HG03571 (cell line): ENCODE data around the gene RNF157.
A peak's percentile ranks its signal among the peaks of the same experiment; 100 is the strongest.

ENCODE experiments used
- ATAC-seq: cut with Tn5 transposase; IDR thresholded peaks from one replicate; pipeline ENCODE4 v1.9.1; 2021; ENCODE audit not compliant: unreplicated experiment

Gene RNF157

GRCh38 chr17:76145231-76146052, 94.9 kb downstream of the RNF157 start:
- no peak for ATAC-seq

- no peak for ATAC-seq
These were observed 97.7 kb downstream of the RNF157 start for GRCh38 chr17:76142585-76143041.

DNA sequence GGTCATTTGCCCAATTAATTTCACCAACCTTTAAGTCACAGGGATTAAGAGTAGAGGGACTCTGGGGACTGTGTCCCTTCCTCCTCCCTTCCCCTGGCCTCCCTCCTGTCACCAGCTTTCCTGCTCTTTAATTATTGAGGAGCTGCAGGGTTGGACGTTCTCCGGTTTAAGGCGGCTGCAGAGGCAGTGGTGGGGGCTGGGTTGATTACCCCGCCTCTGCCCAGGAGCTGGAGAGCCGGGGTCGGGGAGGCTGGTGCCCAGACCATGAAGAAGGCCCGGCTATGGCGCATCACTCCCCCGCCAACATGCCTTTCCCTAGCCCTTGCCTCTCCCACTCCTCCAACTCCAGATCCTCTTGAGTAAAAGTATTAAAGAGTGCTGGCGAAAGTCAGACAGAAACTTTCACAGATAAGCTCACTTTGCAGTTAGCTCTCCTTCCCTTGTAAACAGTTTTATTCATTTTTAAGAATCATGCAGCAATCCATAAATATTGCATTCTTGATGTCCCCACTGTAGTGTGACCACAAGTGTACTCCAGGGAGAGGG, 98.2 kb downstream of the RNF157 start:
- no peak for ATAC-seq

DNA sequence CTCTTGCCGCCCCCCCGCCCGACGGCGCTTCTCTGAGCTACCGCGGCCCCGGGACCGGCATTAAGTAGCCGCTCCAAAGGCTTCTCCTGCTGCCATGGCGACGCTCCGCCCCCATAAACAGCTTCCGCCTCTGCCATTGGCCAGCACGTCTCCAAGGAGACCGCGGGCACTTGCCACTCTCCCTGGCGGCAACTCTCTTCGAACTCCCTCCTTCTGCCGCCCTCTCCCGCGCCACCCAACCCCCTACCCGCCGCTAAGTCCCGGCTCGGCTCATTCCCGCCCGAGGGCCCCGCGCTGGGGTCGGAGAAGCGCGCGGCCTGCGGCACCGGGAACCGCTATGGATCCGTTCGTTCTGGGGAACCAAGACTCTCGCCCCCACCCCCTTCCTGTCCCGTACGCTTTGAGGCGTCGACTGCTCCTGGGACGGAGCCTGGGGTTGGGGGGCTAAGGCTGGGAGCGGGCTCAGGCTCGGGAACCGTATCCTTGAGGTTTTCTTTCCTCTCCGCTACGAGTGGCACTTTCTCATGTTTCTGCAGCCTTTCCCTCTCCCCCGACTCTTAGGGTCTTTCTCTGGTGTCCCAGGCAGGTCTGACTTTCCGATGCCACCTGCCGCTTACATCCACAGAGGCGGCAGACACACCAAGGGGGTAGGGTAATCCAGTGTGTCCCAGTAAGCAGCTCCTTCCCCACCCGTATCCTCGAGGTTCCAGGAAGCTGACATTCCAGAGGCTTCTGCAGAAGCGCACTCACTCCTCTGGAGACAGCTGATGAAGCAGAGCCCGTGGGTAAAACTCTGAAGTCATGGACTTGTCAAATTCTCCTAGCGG, 98.9 kb downstream of the RNF157 start, which contains the start of gene FOXJ1:
FOXJ1 (minus strand) TSS at position 34 of the 827 bp plus-strand sequence. CDS start 850 bp downstream, outside the sequence.
- peak; percentile 48 for ATAC-seq

DNA sequence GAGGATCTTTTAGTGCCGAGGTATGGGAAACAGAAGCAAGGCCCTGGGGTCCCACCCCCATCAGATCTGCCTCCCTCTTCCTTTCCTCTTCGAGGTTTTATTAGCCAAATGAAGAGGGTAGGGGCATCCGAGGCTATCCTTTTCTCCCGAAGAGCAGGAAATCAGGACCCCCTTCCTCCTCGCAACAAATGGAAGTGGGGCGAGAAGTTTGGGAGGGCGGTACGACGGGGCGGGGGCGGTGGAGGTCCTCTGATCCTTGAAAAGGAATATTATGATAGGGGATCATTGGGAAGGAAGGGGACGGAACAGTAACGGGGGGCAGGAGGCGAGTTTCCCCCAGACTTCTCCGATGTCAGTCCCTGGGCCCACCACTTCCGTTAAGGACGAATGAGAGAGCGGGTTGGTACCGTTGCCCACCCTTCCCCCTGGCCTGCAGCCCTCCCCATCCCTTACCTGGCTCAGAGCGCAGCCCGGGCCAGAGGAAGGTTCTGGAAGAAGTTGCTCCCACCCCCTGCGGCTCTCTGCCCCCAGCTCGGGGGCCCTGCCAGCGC, 99.6 kb downstream of the RNF157 start:
- no peak for ATAC-seq

GRCh38 chr17:76139801-76140660, 100.3 kb downstream of the RNF157 start:
- no peak for ATAC-seq

DNA sequence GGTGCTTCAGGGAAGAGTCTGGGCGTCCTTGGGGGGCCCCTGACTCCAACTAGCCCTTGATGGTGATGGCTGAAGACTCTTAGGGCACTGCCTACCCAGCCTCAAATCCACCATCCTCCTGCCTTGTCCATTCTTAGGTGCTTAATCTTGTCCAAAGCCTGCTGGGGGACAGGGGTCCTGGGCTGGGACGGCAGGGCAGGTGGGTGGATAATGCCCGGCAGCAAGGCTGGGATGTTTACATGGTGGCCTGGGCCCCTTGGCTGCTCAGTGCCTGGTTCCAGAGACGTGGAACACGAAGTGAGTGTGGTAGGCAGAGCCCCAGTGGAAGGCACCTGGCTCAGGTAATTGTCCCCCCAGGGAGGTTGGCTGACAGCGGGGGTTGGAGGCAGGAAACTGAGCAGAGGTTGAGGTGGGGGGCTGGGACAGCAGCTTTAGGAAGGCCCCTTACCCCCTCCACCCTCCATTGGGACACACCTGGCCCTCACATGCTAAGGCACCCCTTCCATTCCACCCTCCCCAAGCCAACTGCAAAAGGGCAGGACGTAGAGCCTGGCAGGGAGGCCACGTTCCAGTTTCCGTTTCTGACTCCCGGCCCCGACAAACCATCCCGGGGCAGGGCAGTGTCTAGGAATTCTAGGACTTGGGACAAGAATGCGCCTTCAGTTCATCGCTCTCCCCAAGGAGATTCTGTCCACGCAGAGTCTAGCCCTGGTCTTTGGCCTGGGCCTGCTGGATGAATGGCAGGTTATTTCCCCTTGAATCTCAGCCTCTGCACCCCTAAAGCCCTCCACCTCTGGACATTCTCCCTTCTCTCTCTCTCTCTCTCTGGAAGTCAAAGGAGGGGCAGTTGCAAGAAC, 101.2 kb downstream of the RNF157 start:
- ATAC-seq, result no peak

DNA sequence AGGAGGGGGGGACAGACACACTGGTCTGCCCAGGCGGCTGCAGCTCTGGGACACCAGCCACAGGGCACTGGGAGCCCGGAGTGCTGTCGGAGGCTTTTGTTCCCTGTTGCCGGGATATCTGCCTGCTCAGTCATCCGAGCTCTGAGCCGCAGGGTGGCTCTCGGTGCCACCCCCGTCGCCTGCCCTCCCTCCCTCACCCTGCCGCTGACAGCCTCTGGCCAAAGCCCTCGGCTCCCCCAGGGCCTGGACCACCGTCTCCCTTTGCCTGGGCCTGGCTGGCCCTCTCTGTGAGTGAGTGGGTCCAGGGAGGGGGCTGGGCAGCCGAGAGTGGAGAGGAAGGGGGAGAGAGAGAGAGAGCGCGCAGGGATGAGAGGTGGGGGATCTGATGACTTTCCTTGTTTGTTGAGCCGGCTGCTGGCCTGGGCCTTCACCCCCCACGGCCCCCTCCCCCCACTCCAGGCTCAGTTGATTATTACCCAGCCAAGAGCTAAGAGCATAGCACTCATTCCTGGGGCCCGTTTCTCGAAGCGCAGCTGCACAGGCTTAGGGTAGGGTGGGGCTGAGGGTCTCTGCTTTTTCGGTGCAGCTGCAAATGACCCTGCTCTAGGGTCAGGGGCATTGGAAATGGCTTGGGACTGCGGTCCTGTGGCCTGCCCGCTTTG, 101.9 kb downstream of the RNF157 start:
- no peak for ATAC-seq

GRCh38 chr17:76137351-76138233, 102.7 kb downstream of the RNF157 start:
- no peak for ATAC-seq

DNA sequence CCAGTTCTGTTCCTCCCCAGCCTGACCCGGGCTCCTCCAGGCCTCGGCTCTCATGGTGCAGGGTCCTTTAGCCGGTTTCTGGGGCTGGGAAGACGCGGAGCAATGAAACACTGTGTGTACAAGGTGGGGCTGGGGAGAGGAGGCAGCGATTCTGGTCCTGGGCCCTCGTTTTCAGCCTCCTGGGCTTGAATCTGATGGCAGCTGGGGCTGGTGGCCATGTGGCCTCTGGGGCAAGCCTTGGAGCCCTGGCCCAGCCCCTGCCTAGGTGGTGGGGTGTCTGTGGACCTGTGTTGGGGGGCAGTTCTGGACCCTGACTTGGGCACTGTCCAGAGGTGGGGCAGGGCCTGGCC, 103.3 kb downstream of the RNF157 start:
- no peak for ATAC-seq

- ATAC-seq, result no peak
These were observed 103.9 kb downstream of the RNF157 start for GRCh38 chr17:76136276-76137000.

- ATAC-seq, result no peak
These were observed 104.5 kb downstream of the RNF157 start for GRCh38 chr17:76135810-76136188.

- ATAC-seq, result no peak
These were observed 105.1 kb downstream of the RNF157 start for GRCh38 chr17:76134911-76135809.

DNA sequence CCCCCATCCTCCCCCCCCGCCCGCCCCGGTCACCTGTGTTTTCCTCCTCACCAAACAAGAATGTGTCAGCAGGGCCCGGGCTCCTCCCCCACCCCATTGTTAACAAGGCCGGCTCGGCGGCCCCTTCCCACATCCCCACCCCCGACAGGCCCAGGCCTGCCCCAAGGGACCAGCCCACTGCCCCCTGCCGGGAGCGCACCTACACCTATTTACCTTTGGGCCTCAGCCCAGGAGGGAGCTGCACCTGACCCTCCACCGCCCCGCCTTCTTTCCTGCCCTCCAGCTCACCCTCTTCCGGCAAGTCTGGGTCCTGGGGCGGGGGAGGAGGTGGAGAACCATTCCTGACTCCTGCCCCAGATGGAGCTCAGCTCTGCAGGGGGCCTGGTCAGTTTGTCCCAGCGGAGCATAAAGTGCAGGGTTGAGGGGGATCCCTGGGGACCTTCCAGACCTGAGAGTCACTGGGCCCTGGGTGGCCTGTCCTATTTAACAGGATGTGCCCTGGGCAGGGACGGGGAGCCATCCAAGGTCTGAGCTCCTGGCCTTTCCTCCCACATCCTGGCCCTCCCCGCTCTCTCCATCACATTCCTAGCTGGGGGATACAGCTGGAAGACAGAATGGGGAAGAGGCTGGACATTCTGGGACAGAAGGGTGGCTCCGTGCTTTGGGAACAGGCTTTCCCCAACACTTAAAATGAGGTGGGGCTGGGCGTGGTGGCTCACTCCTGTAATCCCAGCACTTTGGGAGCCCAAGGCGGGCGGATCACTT, 107.5 kb downstream of the RNF157 start:
- ATAC-seq, result no peak

DNA sequence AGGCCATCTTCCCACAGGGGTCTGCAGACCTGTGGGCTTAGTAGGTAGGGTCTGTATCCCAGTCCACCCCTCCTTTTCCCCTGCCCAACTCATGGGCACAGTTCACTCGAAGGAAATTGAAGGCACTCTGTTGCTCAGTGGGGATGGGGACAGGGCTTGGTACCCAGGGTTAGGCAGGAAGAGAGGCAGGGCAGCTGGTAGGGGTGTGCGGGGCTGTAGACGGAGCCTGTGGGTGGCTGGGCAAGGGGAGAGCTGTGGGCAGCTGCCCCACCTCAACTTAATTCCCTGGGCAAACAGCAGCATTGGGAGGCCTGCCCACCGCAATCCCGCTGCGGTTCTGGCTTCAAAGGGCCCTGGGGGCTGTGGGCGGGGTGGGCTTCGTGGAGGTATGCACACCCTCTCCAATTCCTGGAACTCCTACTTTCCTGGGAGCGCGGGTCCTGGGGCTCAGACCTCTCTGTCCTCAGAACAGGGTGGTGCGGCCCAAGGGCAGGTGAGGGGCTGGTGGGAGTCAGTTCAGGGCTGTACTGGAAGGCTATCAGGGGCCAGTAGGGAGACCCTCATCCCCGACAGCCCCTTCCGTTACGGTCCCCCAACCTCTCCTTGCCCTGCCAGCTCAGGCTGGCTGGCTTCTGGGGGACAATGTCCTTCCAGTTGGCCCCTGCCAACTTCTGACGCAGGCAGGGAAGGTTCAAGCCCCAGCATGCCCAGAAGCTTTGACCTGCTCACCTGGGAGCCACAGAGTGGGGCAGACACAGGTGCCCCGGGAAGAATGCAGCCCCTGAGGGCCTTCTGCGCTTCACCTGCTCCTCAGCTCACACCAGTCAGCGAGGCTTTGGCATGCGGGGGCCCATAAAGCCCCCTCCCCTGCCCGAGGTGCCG, 108.4 kb downstream of the RNF157 start:
- ATAC-seq, result no peak
